Activated CD4-positive, alpha-beta T cell treated with anti-CD3 and anti-CD28 coated beads for 24 hours (primary cell): Measurements from ENCODE around the gene AFAP1.

ENCODE experiments used
- DNase-seq, 2 donors: peaks; one replicate each; pipeline ENCODE4 v3.0.0-alpha.2; 2020; ENCODE audit warnings: low read depth in 2 of 2

AFAP1 gene

GRCh38 chr4:7820031-7820818, 119.4 kb downstream of the AFAP1 start:
- DNase-seq = no peak

GRCh38 chr4:7819446-7819845, 120.2 kb downstream of the AFAP1 start:
- no peak for DNase-seq

- no peak for DNase-seq
Measured at GRCh38 chr4:7818399-7818911, 121.2 kb downstream of the AFAP1 start.

- DNase-seq = no peak
Measured at GRCh38 chr4:7817877-7818398, 121.7 kb downstream of the AFAP1 start.

GRCh38 chr4:7816771-7817170, 122.9 kb downstream of the AFAP1 start:
- no peak for DNase-seq

- no peak for DNase-seq
Measured at GRCh38 chr4:7815981-7816380, 123.7 kb downstream of the AFAP1 start.

GRCh38 chr4:7815562-7815961, 124.1 kb downstream of the AFAP1 start:
- DNase-seq = no peak

- no peak for DNase-seq
Measured at GRCh38 chr4:7814451-7814850, 125.2 kb downstream of the AFAP1 start.

GRCh38 chr4:7813674-7814073, 126.0 kb downstream of the AFAP1 start:
- no peak for DNase-seq

GRCh38 chr4:7812921-7813320, 126.7 kb downstream of the AFAP1 start:
- no peak for DNase-seq

GRCh38 chr4:7812231-7812857, 127.3 kb downstream of the AFAP1 start:
- DNase-seq = no peak

GRCh38 chr4:7811536-7812191, 128.0 kb downstream of the AFAP1 start:
- DNase-seq = no peak

GRCh38 chr4:7810783-7811535, 128.7 kb downstream of the AFAP1 start:
- DNase-seq = no peak

GRCh38 chr4:7808752-7809151, 130.9 kb downstream of the AFAP1 start:
- DNase-seq = no peak

- DNase-seq = no peak
Measured at GRCh38 chr4:7808181-7808580, 131.5 kb downstream of the AFAP1 start.

- no peak for DNase-seq
Measured at GRCh38 chr4:7807351-7807921, 132.2 kb downstream of the AFAP1 start.

GRCh38 chr4:7806338-7807090, 133.1 kb downstream of the AFAP1 start:
- no peak for DNase-seq

- DNase-seq = no peak
Measured at GRCh38 chr4:7805533-7806337, 133.9 kb downstream of the AFAP1 start.

- no peak for DNase-seq
Measured at GRCh38 chr4:7804756-7805385, 134.8 kb downstream of the AFAP1 start.
